Activated CD4-positive, alpha-beta T cell treated with anti-CD3 and anti-CD28 coated beads, Interleukin-2, Interleukin-4, amounts not matched to agents 100 ng/mL and 50 ng/mL, durations not matched to agents 16 hours and 8 hours (primary cell): Measurements from ENCODE around the gene MAML1.

Experiments
- DNase-seq: peaks from one replicate; pipeline ENCODE4 v3.0.0-alpha.2; 2020; ENCODE audit warnings: low spot score

MAML1 gene

DNA sequence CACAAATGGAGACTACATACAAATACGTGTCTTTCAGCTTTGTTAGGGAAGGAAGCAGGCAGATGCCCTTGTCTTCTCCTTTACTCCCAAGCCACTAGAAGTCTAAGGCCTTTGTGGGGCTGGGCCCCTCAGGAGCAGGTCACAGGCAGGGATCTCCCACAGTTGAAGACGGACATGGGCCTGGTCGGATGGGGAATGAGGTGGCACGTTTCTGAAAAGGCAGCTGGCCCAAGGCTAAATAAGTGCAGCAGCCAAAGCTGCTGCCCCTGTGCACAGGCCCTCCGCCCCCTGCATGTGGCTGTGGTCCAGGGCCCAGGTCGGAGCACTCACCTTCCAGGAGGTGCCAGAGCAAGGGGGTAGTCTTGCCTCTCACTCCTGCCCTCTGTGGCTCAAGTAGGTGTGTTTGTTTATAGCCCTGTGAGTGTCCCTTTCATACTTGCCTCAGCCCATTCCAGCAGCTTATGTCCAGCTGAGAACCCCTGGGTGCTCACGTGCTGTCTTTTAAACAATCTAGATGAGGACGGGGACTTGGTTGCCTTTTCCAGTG, 89.9 kb downstream of the MAML1 start:
- no peak for DNase-seq

DNA sequence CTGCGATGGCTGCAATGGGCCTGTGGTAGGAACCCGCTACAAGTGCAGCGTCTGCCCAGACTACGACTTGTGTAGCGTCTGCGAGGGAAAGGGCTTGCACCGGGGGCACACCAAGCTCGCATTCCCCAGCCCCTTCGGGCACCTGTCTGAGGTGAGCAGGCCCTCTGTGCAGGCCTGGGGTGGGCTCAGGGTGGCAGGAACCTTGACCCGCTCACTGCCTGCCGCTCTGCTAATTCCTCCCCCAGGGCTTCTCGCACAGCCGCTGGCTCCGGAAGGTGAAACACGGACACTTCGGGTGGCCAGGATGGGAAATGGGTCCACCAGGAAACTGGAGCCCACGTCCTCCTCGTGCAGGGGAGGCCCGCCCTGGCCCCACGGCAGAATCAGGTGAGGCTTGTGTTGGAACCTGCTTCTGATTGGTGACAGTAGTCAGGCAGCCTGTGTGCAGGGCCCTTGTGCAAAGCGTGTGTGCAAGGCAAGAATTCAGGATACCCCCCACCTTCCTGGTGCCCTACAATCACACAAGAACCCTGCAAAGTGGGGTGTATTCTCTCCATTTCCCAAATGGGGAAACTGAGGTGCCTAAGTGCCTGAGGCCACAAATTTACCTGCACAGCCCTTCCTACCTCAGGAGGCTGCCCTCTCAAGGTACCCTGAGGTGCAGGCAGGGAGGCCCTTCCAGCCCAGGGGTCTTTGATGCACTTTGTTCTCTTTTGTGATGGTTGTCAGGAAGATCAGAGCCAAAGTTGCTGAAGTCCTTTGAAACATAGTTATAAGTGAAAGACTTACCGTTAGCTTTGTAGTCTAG, 91.5 kb downstream of the MAML1 start:
- no peak for DNase-seq

DNA sequence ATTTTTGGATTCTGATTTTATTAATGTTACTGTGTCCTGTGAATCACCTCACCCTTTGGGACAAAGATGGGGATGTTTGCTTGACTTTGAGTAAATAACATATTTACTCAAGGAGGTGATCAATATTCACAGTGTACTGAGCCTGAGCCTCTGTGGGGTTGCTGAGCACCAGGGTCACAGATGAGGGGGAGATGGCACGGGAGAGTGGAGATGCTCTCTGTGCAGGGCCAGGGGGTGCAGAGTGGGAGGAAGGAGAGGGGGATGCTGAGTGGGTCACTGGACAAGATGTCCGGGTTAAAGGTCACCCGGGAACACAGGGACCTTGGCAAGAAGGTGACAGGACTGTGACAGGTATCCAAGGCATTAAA, 92.1 kb downstream of the MAML1 start:
- no peak for DNase-seq

DNA sequence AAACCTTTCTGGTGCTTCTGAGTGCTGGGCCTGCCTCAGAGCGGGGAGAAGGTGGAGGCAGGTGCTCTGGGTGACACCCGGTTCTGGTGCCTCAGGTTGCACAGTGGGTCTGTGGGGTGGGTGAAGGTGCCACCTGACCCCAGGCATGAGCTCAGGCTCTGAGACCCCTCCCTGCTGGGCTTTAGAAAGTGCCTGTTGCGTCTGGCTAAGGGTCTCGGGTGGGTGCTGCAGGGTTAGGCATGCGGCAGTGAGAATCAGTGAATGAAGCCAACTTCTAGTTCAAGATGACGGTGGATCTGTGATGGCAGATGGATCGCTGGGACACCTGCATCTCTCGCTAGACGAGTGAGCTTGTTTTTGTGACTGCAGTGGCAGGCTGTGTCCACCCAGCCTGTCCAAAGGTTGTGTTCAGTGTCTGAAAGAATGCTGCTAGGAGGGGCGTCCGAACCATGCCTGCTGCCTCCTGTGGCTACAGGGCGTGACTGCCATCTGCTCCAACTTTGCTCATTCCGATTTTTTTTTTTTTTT, 93.1 kb downstream of the MAML1 start:
- no peak for DNase-seq
